GM21360 (cell line): Measurements from ENCODE around the gene C13orf42.
"Not testable (repeated sequence)": the region's sequence is repeated elsewhere in the genome, so short reads cannot be mapped to it uniquely, and the experiment has no call there.

Experiments used
- ATAC-seq: cut with Tn5 transposase; IDR thresholded peaks from one replicate; pipeline ENCODE4 v1.9.1; 2021; ENCODE audit warnings: mild to moderate bottlenecking, moderate library complexity; ENCODE audit not compliant: unreplicated experiment

Gene C13orf42

GRCh38 chr13:51122868-51123566, 11.9 kb upstream of the C13orf42 start:
- ATAC-seq: no peak

GRCh38 chr13:51120873-51121272, 9.8 kb upstream of the C13orf42 start:
- not testable (repeated sequence) for ATAC-seq

GRCh38 chr13:51118809-51119431, 7.8 kb upstream of the C13orf42 start:
- ATAC-seq: no peak

GRCh38 chr13:51113969-51114368, 2.9 kb upstream of the C13orf42 start:
- no peak for ATAC-seq

GRCh38 chr13:51113186-51113881, 2.3 kb upstream of the C13orf42 start:
- ATAC-seq: no peak

GRCh38 chr13:51112771-51113170, 1.7 kb upstream of the C13orf42 start:
- ATAC-seq: no peak

GRCh38 chr13:51111997-51112396, 923 bp upstream of the C13orf42 start:
- ATAC-seq: no peak

- no peak for ATAC-seq
These were observed 3.1 kb downstream of the C13orf42 start for GRCh38 chr13:51107996-51108395.

GRCh38 chr13:51105046-51105445, 6.0 kb downstream of the C13orf42 start:
- ATAC-seq: no peak

- no peak for ATAC-seq
These were observed 9.3 kb downstream of the C13orf42 start for GRCh38 chr13:51101636-51102235.

- ATAC-seq: no peak
These were observed 13.6 kb downstream of the C13orf42 start for GRCh38 chr13:51097353-51098043.

- ATAC-seq: no peak
These were observed 14.9 kb downstream of the C13orf42 start for GRCh38 chr13:51096131-51096530.

- no peak for ATAC-seq
These were observed 17.5 kb downstream of the C13orf42 start for GRCh38 chr13:51093574-51093973.

- no peak for ATAC-seq
These were observed 19.2 kb downstream of the C13orf42 start for GRCh38 chr13:51091839-51092238.

GRCh38 chr13:51083706-51084105, 27.4 kb downstream of the C13orf42 start:
- ATAC-seq: no peak

- not testable (repeated sequence) for ATAC-seq
These were observed 30.5 kb downstream of the C13orf42 start for GRCh38 chr13:51080478-51081065.

GRCh38 chr13:51071493-51071892, 39.6 kb downstream of the C13orf42 start:
- no peak for ATAC-seq

GRCh38 chr13:51070005-51070649, 40.9 kb downstream of the C13orf42 start:
- peak; percentile 91 for ATAC-seq

GRCh38 chr13:51068501-51068900, 42.6 kb downstream of the C13orf42 start:
- no peak for ATAC-seq

- no peak for ATAC-seq
These were observed 43.4 kb downstream of the C13orf42 start for GRCh38 chr13:51067706-51068105.
